ENCODE measurements around the gene FOXP1. TPM values are rescaled to one million over a fixed set of nuclear protein-coding genes. Genes with fewer than 3 reads are reported as not detected.

Gene FOXP1
- total RNA-seq, 3 donors from 2014 or later = 61.9 to 267 (median 146) TPM

DNA sequence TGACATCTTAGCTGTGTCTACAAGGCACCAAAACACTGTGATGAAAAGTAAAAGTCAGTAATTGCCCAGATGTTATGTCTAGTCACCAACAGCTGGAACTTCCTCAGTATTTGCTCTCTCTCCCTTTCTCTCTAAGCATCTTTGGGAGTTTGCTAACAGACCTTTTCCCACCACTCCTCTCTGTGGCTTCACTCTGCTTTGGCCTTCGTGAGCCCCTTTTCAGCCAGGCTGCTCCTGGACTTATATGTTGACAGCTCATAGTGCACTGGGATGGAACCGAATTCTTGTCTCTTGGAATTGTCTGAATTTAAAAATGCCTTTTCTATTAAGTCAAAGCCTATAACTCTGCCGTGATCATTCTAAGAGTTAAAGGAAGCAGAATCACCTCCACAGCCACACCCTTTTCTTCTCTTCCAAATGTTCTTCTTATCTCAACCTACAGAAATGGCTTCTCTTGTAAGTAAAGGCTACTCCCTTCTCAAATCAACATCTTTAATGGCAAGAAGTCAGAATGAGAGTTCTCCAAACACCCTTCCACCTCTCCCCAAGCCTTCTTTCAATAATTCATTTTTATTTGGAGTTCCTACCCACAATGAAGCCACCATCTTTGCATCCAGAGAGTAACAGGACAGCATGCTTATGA is 17.2 kb upstream of the FOXP1 start:
- H3K9me3 ChIP-seq = no peaks in the 10 kb centered on the region
- TF ChIP-seq POLR2AphosphoS5 (IDR thresholded peaks at IDR 0.05) = no peak
- no peak for TF ChIP-seq POLR2A (IDR thresholded peaks at IDR 0.05)
- TF ChIP-seq, protein P1, sequence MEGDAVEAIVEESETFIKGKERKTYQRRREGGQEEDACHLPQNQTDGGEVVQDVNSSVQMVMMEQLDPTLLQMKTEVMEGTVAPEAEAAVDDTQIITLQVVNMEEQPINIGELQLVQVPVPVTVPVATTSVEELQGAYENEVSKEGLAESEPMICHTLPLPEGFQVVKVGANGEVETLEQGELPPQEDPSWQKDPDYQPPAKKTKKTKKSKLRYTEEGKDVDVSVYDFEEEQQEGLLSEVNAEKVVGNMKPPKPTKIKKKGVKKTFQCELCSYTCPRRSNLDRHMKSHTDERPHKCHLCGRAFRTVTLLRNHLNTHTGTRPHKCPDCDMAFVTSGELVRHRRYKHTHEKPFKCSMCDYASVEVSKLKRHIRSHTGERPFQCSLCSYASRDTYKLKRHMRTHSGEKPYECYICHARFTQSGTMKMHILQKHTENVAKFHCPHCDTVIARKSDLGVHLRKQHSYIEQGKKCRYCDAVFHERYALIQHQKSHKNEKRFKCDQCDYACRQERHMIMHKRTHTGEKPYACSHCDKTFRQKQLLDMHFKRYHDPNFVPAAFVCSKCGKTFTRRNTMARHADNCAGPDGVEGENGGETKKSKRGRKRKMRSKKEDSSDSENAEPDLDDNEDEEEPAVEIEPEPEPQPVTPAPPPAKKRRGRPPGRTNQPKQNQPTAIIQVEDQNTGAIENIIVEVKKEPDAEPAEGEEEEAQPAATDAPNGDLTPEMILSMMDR (IDR thresholded peaks at IDR 0.05) = no peak
- H3K27me3 ChIP-seq = no peaks in the 10 kb centered on the region
- intact Hi-C loops (cut with DNase I; ENCODE audit: low total_unique reads) = no loop called here
- H3K27ac ChIP-seq = no peak overlapping the region
- H3K4me3 ChIP-seq = no peak overlapping the region
- H3K36me3 ChIP-seq = no peaks in the 10 kb centered on the region
- DNase-seq (ENCODE audit: low spot score in 2 of 2) = no peak
- no peaks in the 10 kb centered on the region for H3K4me1 ChIP-seq

DNA sequence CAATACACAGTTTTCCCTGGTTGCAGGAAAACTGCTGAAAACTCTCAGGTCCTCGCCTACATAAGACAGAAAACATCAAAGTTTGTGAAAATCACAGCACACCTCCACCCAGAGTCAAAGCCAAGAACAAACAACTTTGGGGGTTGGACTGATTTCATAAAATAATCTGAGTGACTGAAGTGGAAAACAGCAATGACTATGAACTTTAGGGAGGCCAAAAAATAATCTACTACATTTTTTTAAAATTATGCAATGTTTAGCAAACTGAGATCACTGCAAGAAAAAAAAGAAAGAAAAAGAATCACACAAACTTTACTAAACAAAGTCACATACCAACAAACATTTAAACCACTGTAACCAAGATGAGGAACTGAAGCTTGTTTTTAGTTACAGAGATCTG is 15.9 kb upstream of the FOXP1 start:
- Histone ChIP-seq H3K27ac (peak overlapping the region in 1 of 2 donors; percentile 26), H3K9me3 (no peaks in the 10 kb centered on the region), H3K27me3 (no peaks in the 10 kb centered on the region), H3K4me1 (no peaks in the 10 kb centered on the region), H3K4me3 (no peak overlapping the region), H3K36me3 (no peaks in the 10 kb centered on the region)
- intact Hi-C loops (cut with DNase I; ENCODE audit: low total_unique reads) = no loop called here
- TF ChIP-seq POLR2AphosphoS5 (IDR thresholded peaks at IDR 0.05) = no peak
- no peak for TF ChIP-seq POLR2A (IDR thresholded peaks at IDR 0.05)
- TF ChIP-seq, protein P1 (IDR thresholded peaks at IDR 0.05) = no peak
- no peak for DNase-seq (ENCODE audit: low spot score in 2 of 2)

DNA sequence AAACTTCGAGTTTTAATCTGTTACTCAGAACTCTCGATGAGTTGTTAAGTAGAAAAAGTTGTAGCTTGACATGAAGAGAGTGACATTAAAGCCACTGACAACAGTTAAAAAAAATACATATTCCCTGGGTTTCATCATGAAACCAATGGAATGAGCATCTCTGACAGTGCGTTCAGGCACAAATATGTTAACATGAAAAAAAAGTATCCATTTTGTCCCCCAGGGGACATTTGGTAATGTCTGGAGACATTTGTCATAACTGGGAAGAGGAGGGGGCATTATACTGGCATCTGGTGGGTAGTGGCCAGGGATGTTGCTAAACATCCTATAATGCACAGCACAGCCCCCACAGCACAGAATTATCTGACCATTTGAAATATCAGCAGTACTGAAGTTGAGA is 14.8 kb upstream of the FOXP1 start:
- H3K4me3 ChIP-seq = no peak overlapping the region
- H3K36me3 ChIP-seq = no peaks in the 10 kb centered on the region
- intact Hi-C loops (cut with DNase I; ENCODE audit: low total_unique reads) = no loop called here
- TF ChIP-seq, protein P1 (IDR thresholded peaks at IDR 0.05) = no peak
- TF ChIP-seq POLR2A (IDR thresholded peaks at IDR 0.05) (no peak), POLR2AphosphoS5 (IDR thresholded peaks at IDR 0.05) (no peak)
- DNase-seq (ENCODE audit: low spot score in 2 of 2) = no peak
- H3K27me3 ChIP-seq = no peaks in the 10 kb centered on the region
- H3K4me1 ChIP-seq = no peaks in the 10 kb centered on the region
- H3K9me3 ChIP-seq = no peaks in the 10 kb centered on the region
- no peak overlapping the region for H3K27ac ChIP-seq

DNA sequence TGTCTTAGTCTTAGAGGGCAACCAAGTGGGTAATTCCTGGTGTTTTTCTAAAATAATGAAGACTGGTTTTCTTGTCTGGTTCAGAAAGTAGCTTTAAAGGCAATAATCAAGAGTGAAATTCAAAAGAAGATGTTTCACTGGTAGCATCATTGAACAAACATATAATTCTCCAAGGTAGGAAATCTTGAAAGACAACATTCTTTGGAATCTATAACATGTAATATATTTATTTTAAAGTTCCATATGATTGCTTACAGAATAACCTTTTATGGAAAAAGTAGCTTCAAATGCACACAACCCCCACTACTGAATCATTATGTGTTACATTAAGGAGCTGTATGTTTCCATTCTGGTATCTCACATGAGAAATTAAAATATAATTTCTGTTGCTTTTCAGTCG is 13.8 kb upstream of the FOXP1 start:
- no peaks in the 10 kb centered on the region for H3K27me3 ChIP-seq
- no peak overlapping the region for H3K27ac ChIP-seq
- no peak overlapping the region for H3K4me3 ChIP-seq
- H3K36me3 ChIP-seq = no peaks in the 10 kb centered on the region
- no peaks in the 10 kb centered on the region for H3K9me3 ChIP-seq
- H3K4me1 ChIP-seq = no peaks in the 10 kb centered on the region
- DNase-seq (ENCODE audit: low spot score in 2 of 2) = no peak
- TF ChIP-seq, protein P1 (IDR thresholded peaks at IDR 0.05) = no peak
- TF ChIP-seq POLR2AphosphoS5 (IDR thresholded peaks at IDR 0.05) = no peak
- no peak for TF ChIP-seq POLR2A (IDR thresholded peaks at IDR 0.05)
- intact Hi-C loops (cut with DNase I; ENCODE audit: low total_unique reads) = no loop called here

DNA sequence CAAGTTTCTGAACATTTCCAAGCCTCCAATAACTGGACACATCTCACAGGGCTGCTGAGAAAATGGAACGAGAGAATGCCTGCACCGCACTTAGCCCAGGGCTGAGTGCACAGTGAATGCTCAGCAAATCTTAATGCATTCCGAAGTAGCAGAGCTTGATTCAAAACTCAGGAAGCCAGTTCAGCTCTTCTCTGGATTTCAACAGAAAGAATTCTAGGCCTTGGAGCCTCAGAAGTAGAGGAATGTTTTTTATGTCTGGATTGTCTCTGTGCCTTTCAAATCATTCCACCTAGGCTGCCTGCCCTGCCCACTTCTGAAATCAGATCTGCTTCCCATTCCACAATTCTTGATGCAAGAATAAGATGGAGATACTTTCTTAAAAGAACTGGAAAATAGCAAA is 9.6 kb upstream of the FOXP1 start:
- TF ChIP-seq, protein P1 (IDR thresholded peaks at IDR 0.05) = no peak
- TF ChIP-seq POLR2AphosphoS5 (IDR thresholded peaks at IDR 0.05) (no peak), POLR2A (IDR thresholded peaks at IDR 0.05) (no peak)
- no peaks in the 10 kb centered on the region for H3K27me3 ChIP-seq
- H3K36me3 ChIP-seq = no peaks in the 10 kb centered on the region
- intact Hi-C loops (cut with DNase I; ENCODE audit: low total_unique reads) = no loop called here
- no peak overlapping the region for H3K4me3 ChIP-seq
- no peak for DNase-seq (ENCODE audit: low spot score in 2 of 2)
- no peaks in the 10 kb centered on the region for H3K4me1 ChIP-seq
- H3K9me3 ChIP-seq = no peaks in the 10 kb centered on the region
- no peak overlapping the region for H3K27ac ChIP-seq

Measured in breast epithelium (tissue), 4 donors.